Spleen (tissue), 7 donors: ENCODE results near the gene ZNF385B.

Experiments
- CTCF ChIP-seq, 11 experiments: fragments of 200-600 bp in 7 of 11; fragments of 450-650 bp in 4 of 11; sonication (generic) in 4 of 11; IDR thresholded peaks in 8 of 11; conservative IDR thresholded peaks in 3 of 11; 1 replicate in 7 of 11; 2 replicates in 4 of 11; pipeline versions ENCODE4 v1.4.0 to v1.8.0; 2016 to 2021; ENCODE audit warnings: antibody characterized with exemption in 11 of 11, inconsistent platforms in 4 of 11, mild to moderate bottlenecking in 1 of 11
- POLR2A ChIP-seq, 3 donors: fragments of 450-650 bp; IDR thresholded peaks; one replicate each; pipeline ENCODE4 v1.5.1; 2017; ENCODE audit warnings: antibody characterized with exemption in 3 of 3, mild to moderate bottlenecking in 1 of 3
- POLR2AphosphoS5 ChIP-seq, 3 donors: sonication (generic); formaldehyde crosslinking; IDR thresholded peaks; one replicate each; pipeline ENCODE4 v1.5.1; 2017; ENCODE audit warnings: antibody characterized with exemption in 3 of 3
- donor health status: DM: no; HTN: no; CAD: no; lungs with moderate emphysema.
- donor health status: DM: no; HTN: no; CAD: no.
- donor health status: DM: no; HTN: no; CAD: no.

DNA sequence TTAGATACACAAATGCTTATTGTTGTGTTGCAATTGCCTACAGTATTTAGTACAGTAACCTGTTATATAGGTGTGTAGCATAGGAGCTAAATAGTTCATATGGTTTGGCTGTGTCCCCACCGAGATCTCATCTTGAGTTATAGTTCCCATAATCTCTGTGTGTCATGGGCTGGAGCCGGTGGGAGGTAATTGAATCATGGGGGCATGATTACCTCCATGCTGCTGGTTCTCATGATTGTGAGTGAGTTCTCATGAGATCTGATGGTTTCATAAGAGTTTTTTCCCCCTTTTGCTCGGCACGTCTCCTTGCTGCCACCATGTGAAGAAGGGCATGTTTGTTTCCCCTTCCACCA lies 406.3 kb downstream of the ZNF385B start:
- no peak for TF ChIP-seq POLR2A (IDR thresholded peaks at IDR 0.05)
- no peak for TF ChIP-seq CTCF (IDR thresholded peaks at IDR 0.05 in 8 of 11, conservative IDR thresholded peaks at IDR 0.05 in 3 of 11)
- no peak for TF ChIP-seq POLR2AphosphoS5 (IDR thresholded peaks at IDR 0.05)
